ENCODE results near the gene MMP14. TPM values are rescaled to one million over a fixed set of nuclear protein-coding genes. Genes with fewer than 3 reads are reported as not detected.

MMP14 gene
- polyA plus RNA-seq, 1 experiment = 365 TPM

DNA sequence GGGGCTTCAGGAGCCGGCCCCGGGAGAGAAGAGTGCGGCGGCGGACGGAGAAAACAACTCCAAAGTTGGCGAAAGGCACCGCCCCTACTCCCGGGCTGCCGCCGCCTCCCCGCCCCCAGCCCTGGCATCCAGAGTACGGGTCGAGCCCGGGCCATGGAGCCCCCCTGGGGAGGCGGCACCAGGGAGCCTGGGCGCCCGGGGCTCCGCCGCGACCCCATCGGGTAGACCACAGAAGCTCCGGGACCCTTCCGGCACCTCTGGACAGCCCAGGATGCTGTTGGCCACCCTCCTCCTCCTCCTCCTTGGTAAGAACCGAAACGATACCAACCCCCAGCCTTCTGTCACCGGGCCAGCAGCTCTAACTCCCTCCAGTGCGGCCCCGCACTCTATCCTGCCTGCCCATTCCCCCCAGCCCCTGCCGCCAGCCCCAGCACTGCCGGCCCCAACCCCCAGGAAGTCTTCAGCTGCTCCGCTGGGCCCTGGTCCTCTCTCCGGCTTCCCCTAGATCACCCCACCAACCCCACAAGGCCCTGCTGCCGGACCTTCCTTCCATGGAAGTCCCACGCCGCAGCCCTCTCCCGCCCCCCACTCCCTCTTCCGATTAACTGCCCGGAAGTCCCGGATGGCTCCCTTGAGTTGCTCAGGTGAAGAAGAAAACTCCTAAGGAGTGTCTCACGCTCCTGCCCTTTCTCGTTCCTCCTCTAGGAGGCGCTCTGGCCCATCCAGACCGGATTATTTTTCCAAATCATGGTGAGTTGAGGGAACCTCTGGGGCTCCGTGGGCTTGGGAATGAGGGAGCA lies 35.8 kb downstream of the MMP14 start:
- Histone ChIP-seq H3K27me3 (ENCODE audit: control insufficient read depth, insufficient read depth, low read length) (no peaks in the 10 kb centered on the region), H3K4me3 (ENCODE audit: low read depth, low read length) (peak overlapping the region; percentile 80), H3K27ac (ENCODE audit: low read depth, low read length) (peak overlapping the region; percentile 91), H3K9me3 (ENCODE audit: control insufficient read depth, insufficient read depth, low read length) (no peaks in the 10 kb centered on the region; the same call in 1 of the 2 replicates)
- ChIA-PET CTCF (interaction anchor here (0.5 to 5.2 kb wide), 44 partner anchors 11 to 1401 kb away, joined by 3 to 110 read pairs (median 4); partner anchors contain the start of genes OXA1L, PRMT5, RBM23 and REM2), POLR2A (interaction anchor here (0.8 to 1.3 kb wide), 3 partner anchors 12 to 105 kb away, joined by 4 to 10 read pairs (median 5); no protein-coding TSS in a partner anchor)
- peak; percentile 58 for DNase-seq (ENCODE audit: low read depth, low spot score)
- TF ChIP-seq CTCF (IDR thresholded peaks at IDR 0.05; ENCODE audit: low read depth, low read length) = peak; percentile 96

DNA sequence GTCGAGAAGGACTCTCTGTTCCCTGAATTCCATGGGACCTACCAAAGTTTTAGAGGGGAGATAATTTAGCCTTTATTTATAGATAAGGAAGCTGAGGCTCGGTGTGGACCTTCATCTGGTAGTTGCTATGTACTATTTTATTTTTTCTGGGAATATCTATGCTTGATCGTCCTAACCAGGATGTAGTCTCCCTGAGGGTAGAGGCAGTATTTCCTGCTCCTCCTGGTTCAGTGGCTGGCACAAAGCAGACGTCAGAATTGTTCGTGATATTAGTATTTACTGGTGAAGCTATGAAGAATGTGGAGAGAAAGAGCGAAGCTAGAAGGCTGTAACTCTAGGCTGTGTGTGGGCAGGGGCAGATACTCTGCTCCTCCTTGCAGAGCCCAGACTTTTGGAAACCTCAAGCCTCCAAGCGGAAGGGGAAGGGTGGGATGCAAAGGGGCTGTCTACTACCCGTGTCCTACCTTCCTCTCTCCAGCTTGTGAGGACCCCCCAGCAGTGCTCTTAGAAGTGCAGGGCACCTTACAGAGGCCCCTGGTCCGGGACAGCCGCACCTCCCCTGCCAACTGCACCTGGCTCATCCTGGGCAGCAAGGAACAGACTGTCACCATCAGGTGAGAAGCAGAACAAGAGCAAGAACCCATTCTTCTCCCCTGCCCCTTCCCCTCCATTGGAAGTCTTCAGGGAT lies 36.6 kb downstream of the MMP14 start:
- CTCF ChIA-PET = interaction anchor here (0.5 to 5.2 kb wide), 42 partner anchors 12 to 1402 kb away, joined by 3 to 110 read pairs (median 5); partner anchors contain the start of genes OXA1L, PRMT5, RBM23 and REM2
- DNase-seq (ENCODE audit: low read depth, low spot score) = no peak
- POLR2A ChIA-PET = no interaction called here

GRCh38 chr14:22875003-22875747 lies 38.8 kb downstream of the MMP14 start:
- no peak overlapping the region for H3K27ac ChIP-seq (ENCODE audit: low read depth, low read length)
- CTCF ChIA-PET = interaction anchor here (1.2 to 4.6 kb wide), 2 partner anchors 10 to 25 kb away, joined by 6 to 110 read pairs; partner anchors contain the start of gene REM2
- H3K4me3 ChIP-seq (ENCODE audit: low read depth, low read length) = no peak overlapping the region
- no peaks in the 10 kb centered on the region; the same call in 1 of the 2 replicates for H3K9me3 ChIP-seq (ENCODE audit: control insufficient read depth, insufficient read depth, low read length)
- H3K27me3 ChIP-seq (ENCODE audit: control insufficient read depth, insufficient read depth, low read length) = no peaks in the 10 kb centered on the region
- POLR2A ChIA-PET = no interaction called here
- no peak for TF ChIP-seq CTCF (IDR thresholded peaks at IDR 0.05; ENCODE audit: low read depth, low read length)
- DNase-seq (ENCODE audit: low read depth, low spot score) = no peak

More for the DNA sequence above, 36.6 kb downstream of the MMP14 start:
- H3K9me3 ChIP-seq (ENCODE audit: control insufficient read depth, insufficient read depth, low read length) = no peaks in the 10 kb centered on the region; the same call in 1 of the 2 replicates
- no peak for TF ChIP-seq CTCF (IDR thresholded peaks at IDR 0.05; ENCODE audit: low read depth, low read length)
- H3K27me3 ChIP-seq (ENCODE audit: control insufficient read depth, insufficient read depth, low read length) = no peaks in the 10 kb centered on the region
- H3K4me3 ChIP-seq (ENCODE audit: low read depth, low read length) = peak overlapping the region; percentile 80
- peak overlapping the region; percentile 91 for H3K27ac ChIP-seq (ENCODE audit: low read depth, low read length)

GRCh38 chr14:22875748-22876319 lies 39.4 kb downstream of the MMP14 start:
- CTCF ChIA-PET = interaction anchor here (1.2 kb wide), 1 partner anchor 24 kb away, joined by 6 read pairs; no protein-coding TSS in a partner anchor
- no peak for TF ChIP-seq CTCF (IDR thresholded peaks at IDR 0.05; ENCODE audit: low read depth, low read length)
- POLR2A ChIA-PET = no interaction called here

More at GRCh38 chr14:22875748-22876319, 39.4 kb downstream of the MMP14 start:
- Histone ChIP-seq H3K27me3 (ENCODE audit: control insufficient read depth, insufficient read depth, low read length) (no peaks in the 10 kb centered on the region), H3K9me3 (ENCODE audit: control insufficient read depth, insufficient read depth, low read length) (no peaks in the 10 kb centered on the region; the same call in 1 of the 2 replicates), H3K27ac (ENCODE audit: low read depth, low read length) (no peak overlapping the region), H3K4me3 (ENCODE audit: low read depth, low read length) (no peak overlapping the region)
- DNase-seq (ENCODE audit: low read depth, low spot score) = no peak

All from AG04450 (cell line).